IPS-18c (cell line): ENCODE measurements around the gene MAP3K2.

Experiments
- H3K4me3 ChIP-seq: 2 replicates; pipeline ENCODE4 v1.7.0; 2013; ENCODE audit warnings: low read depth, mild to moderate bottlenecking, low read length, moderate library complexity; ENCODE audit not compliant: insufficient read depth
- H3K9me3 ChIP-seq: one replicate; pipeline ENCODE4 v1.6.1; 2013; ENCODE audit warnings: mild to moderate bottlenecking, low read length, moderate library complexity; ENCODE audit not compliant: control insufficient read depth, insufficient read depth

The MAP3K2 gene, protein sequence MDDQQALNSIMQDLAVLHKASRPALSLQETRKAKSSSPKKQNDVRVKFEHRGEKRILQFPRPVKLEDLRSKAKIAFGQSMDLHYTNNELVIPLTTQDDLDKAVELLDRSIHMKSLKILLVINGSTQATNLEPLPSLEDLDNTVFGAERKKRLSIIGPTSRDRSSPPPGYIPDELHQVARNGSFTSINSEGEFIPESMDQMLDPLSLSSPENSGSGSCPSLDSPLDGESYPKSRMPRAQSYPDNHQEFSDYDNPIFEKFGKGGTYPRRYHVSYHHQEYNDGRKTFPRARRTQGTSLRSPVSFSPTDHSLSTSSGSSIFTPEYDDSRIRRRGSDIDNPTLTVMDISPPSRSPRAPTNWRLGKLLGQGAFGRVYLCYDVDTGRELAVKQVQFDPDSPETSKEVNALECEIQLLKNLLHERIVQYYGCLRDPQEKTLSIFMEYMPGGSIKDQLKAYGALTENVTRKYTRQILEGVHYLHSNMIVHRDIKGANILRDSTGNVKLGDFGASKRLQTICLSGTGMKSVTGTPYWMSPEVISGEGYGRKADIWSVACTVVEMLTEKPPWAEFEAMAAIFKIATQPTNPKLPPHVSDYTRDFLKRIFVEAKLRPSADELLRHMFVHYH

DNA sequence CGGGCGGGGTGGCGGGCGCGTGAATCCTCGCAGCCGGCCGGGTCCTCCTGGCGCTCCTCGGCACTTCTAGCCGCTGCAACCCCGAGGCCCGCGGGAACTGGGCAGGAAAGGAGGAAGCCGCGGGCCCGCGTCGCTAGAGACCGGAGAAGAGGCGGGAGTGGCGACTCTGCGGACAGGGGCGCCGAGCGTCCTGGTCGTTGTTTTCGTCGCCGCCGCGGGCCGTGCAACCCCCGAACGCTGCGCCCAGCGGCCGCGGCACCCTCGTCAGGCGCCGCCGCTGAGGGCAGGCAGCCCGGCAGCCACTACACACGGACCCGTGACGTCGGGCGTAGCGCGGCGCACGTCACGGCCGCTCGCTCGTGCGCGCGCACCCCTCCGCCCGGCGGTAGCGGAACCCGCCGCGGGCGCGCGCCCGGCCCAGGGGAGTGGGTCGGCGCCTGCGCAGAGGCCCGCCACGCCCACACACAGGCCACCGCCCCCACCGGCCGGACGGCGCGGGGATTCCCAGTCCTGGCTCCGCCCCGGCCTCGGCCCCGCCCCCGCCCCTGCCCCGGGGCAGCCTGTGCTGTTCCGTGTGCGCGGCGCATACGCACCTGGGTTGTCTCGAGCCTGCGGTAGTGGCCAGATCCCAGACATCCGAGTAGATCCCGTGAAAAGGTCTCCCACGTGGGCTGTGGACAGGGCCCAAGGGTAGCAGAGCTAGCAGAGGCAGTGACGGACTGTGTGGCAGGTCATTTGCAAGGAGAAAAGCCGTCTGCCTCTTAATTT lies at the start of gene MAP3K2:
TSS of gene MAP3K2 (minus strand) at position 321 of the 768 bp plus-strand sequence. CDS start 44,846 bp downstream, outside the sequence.
- Histone ChIP-seq H3K4me3 (peak within 1 kb of the TSS; percentile 94), H3K9me3 (no peaks in the 10 kb centered on the region)

DNA sequence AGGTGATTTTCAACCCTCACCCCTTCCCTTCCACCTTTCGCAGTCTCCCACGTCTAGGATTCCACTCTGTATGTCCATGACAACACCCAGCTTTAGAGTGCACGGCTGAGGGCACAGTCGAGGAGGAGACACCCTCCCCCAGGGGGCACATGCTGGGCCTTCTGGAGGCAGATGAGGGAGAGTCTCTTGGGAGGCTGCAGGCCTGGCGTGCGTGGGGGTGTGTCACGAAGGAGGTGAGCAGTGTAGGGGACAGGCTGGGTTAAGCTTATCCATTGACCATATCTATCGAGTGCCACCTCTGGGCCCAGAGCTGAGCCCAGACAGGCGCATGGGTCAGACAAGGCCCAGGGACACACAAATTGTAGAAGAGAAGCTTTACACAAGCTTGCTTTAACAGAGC lies 49.3 kb upstream of the MAP3K2 start:
- no peaks in the 10 kb centered on the region for H3K9me3 ChIP-seq
- H3K4me3 ChIP-seq: no peak overlapping the region

DNA sequence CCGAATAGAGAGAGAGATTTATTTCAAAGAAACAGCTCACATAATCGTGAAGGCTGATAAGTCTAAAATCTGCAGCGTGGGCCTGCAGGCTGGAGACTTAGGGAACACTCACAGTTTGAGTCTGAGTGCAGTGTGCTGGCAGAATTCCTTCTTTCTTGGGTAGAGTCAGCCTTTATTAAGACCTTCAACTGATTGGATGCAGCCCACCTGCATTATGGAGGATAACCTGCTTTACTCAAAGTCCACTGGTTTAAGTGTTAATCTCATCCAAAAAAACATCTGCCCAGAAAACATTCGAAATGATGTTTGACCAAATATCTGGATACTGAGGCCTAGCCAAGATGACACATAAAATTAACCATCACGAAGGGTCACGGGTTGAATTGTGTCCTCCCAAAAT lies 46.7 kb upstream of the MAP3K2 start:
- Histone ChIP-seq H3K9me3 (no peaks in the 10 kb centered on the region), H3K4me3 (no peak overlapping the region)

DNA sequence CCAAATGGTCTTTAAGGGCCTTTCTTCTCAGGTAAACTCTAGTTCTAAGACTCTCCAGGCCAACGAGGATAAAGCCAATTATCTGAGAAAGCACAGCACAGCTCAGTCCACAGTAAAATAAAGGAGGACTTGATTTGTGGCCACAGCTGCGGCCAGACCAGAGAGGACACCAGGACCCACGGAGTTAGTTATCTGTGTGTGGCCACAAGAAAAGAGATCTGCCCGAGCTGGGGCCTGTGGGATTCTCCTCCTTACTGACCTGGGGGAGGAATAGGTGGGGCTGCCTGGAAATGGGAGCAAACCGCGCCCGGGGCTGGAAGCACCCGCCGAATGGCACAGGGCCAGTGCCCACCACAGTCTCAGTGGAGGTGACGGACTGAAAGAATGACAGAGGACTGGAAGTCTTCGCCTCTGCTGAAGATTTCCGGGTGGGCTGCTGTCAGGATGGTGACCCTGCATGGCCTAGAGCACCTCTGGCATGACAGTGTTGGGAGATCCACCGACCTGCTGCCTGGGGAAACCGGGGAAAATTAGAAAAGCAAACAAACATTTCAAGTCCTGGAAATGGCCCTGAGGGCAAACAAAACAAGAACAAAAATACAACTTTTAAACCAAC lies 43.7 kb upstream of the MAP3K2 start:
- no peak overlapping the region for H3K4me3 ChIP-seq

DNA sequence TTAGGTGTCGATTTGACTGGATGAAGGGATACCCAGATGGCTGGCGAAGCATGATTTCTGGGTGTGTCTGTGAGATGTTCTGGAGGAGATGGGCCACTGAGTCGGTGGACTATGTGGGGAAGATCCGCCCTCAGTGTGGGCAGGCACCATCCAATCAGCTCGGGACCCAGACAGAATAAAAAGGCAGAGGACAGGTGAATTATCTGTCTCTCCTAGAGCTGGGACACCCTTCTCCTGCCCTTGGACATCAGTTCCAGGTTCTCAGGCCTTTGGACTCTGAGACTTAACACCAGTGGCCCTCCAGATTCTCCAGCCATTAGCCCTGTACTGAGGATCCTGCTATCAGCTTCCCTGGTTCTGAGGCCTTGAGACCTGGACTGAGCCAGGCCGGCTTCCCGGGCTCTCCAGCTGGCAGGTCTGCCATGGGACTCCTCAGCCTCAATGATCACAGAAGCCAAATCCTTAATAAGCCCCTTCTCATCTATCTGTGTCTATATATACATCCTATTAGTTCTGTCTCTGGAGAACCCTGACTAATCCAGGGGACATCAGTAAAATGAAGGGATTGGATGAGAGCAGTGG lies 42.2 kb upstream of the MAP3K2 start:
- Histone ChIP-seq H3K4me3 (no peak overlapping the region), H3K9me3 (no peaks in the 10 kb centered on the region)

More for the DNA sequence above, 43.7 kb upstream of the MAP3K2 start:
- no peaks in the 10 kb centered on the region for H3K9me3 ChIP-seq

GRCh38 chr2:127429291-127429690 lies 41.5 kb upstream of the MAP3K2 start:
- Histone ChIP-seq H3K4me3 (no peak overlapping the region), H3K9me3 (no peaks in the 10 kb centered on the region)

GRCh38 chr2:127428815-127429109 lies 41.0 kb upstream of the MAP3K2 start:
- Histone ChIP-seq H3K4me3 (no peak overlapping the region), H3K9me3 (no peaks in the 10 kb centered on the region)

DNA sequence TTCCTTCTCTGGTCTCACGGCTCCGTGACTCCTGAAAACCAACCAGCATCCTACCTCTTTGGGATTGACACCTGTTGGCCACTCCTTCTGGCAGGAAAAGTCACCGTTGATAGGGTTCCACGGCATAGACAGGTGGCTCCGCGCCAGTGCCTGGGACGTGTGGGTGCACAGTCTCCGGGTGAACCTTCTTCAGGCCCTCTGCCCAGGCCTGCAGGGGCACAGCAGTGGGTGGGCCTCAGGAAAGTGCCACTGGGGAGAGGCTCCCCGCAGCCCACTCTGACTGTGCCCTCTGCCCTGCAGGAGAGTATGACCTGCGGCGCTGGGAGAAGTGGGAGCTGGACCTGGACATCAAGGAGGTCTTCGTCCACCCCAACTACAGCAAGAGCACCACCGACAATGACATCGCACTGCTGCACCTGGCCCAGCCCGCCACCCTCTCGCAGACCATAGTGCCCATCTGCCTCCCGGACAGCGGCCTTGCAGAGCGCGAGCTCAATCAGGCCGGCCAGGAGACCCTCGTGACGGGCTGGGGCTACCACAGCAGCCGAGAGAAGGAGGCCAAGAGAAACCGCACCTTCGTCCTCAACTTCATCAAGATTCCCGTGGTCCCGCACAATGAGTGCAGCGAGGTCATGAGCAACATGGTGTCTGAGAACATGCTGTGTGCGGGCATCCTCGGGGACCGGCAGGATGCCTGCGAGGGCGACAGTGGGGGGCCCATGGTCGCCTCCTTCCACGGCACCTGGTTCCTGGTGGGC lies 40.5 kb upstream of the MAP3K2 start:
- Histone ChIP-seq H3K4me3 (no peak overlapping the region), H3K9me3 (no peaks in the 10 kb centered on the region)

GRCh38 chr2:127427376-127428056 lies 39.7 kb upstream of the MAP3K2 start:
- H3K4me3 ChIP-seq: no peak overlapping the region
- no peaks in the 10 kb centered on the region for H3K9me3 ChIP-seq

DNA sequence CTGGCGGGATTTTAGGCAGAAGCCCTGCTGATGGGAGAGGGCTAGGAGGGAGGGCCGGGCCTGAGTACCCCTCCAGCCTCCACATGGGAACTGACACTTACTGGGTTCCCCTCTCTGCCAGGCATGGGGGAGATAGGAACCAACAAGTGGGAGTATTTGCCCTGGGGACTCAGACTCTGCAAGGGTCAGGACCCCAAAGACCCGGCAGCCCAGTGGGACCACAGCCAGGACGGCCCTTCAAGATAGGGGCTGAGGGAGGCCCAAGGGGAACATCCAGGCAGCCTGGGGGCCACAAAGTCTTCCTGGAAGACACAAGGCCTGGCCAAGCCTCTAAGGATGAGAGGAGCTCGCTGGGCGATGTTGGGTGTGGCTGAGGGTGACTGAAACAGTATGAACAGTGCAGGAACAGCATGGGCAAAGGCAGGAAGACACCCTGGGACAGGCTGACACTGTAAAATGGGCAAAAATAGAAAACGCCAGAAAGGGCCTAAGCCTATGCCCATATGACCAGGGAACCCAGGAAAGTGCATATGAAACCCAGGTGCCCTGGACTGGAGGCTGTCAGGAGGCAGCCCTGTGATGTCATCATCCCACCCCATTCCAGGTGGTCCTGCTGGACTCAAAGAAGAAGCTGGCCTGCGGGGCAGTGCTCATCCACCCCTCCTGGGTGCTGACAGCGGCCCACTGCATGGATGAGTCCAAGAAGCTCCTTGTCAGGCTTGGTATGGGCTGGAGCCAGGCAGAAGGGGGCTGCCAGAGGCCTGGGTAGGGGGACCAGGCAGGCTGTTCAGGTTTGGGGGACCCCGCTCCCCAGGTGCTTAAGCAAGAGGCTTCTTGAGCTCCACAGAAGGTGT lies 39.0 kb upstream of the MAP3K2 start:
- H3K9me3 ChIP-seq: no peaks in the 10 kb centered on the region
- H3K4me3 ChIP-seq: no peak overlapping the region

- Histone ChIP-seq H3K9me3 (no peaks in the 10 kb centered on the region), H3K4me3 (no peak overlapping the region)
Observed at GRCh38 chr2:127425540-127426490, 38.0 kb upstream of the MAP3K2 start.

- no peaks in the 10 kb centered on the region for H3K9me3 ChIP-seq
Observed at GRCh38 chr2:127424598-127425520, 37.1 kb upstream of the MAP3K2 start.

GRCh38 chr2:127423880-127424279 lies 36.1 kb upstream of the MAP3K2 start:
- no peaks in the 10 kb centered on the region for H3K9me3 ChIP-seq
- peak overlapping the region; percentile 43; the same call in 1 of the 2 replicates for H3K4me3 ChIP-seq

More at GRCh38 chr2:127424598-127425520, 37.1 kb upstream of the MAP3K2 start:
- no peak overlapping the region for H3K4me3 ChIP-seq

GRCh38 chr2:127423478-127423843 lies 35.7 kb upstream of the MAP3K2 start:
- H3K4me3 ChIP-seq: peak overlapping the region; percentile 43
- no peaks in the 10 kb centered on the region for H3K9me3 ChIP-seq
